Mesenchymal stem cell (in vitro differentiated cells and primary cell): ENCODE data around the gene CLHC1.

Source experiments
- DNase-seq: peaks from one replicate; pipeline ENCODE4 v3.0.0-alpha.2; 2013
- H2AFZ ChIP-seq: one replicate; pipeline ENCODE4 v1.6.1; 2013; ENCODE audit warnings: low read depth, mild to moderate bottlenecking, control low read depth, inconsistent platforms, low read length, moderate library complexity
- H2AK5ac ChIP-seq: 2 replicates; pipeline ENCODE4 v1.6.1; 2013; ENCODE audit warnings: low read length, moderate library complexity, mild to moderate bottlenecking, inconsistent platforms; ENCODE audit not compliant: severe bottlenecking
- H2BK120ac ChIP-seq: one replicate; pipeline ENCODE4 v1.6.1; 2013; ENCODE audit warnings: low read depth, mild to moderate bottlenecking, inconsistent platforms, low read length, moderate library complexity
- H2BK12ac ChIP-seq, 2 experiments: one replicate each; pipeline ENCODE4 v1.6.1; 2013; ENCODE audit warnings: inconsistent platforms in 2 of 2, low read length in 2 of 2, mild to moderate bottlenecking in 2 of 2, moderate library complexity in 2 of 2, control low read depth in 1 of 2
- H2BK15ac ChIP-seq: one replicate; pipeline ENCODE4 v1.6.1; 2013; ENCODE audit warnings: mild to moderate bottlenecking, low read depth, inconsistent platforms; ENCODE audit not compliant: poor library complexity, severe bottlenecking
- H2BK5ac ChIP-seq: 2 replicates; pipeline ENCODE4 v1.6.1; 2013; ENCODE audit warnings: low read depth, mild to moderate bottlenecking, low read length, control low read depth, inconsistent platforms; ENCODE audit not compliant: poor library complexity, severe bottlenecking
- H3K14ac ChIP-seq, 2 experiments: one replicate each; pipeline ENCODE4 v1.6.1; 2013; ENCODE audit warnings: inconsistent platforms in 2 of 2, low read length in 2 of 2, control low read depth in 1 of 2, mild to moderate bottlenecking in 1 of 2, moderate library complexity in 1 of 2
- H3K18ac ChIP-seq, 2 experiments: one replicate each; pipeline ENCODE4 v1.6.1; 2013; ENCODE audit warnings: inconsistent platforms in 2 of 2, low read length in 2 of 2, control low read depth in 1 of 2, low read depth in 1 of 2, mild to moderate bottlenecking in 1 of 2
- H3K23ac ChIP-seq, 2 experiments: one replicate each; pipeline ENCODE4 v1.6.1; 2013; ENCODE audit warnings: inconsistent platforms in 2 of 2, low read length in 2 of 2, mild to moderate bottlenecking in 2 of 2, moderate library complexity in 2 of 2, control low read depth in 1 of 2
- H3K27ac ChIP-seq: 2 replicates; pipeline ENCODE4 v1.5.1; 2013; ENCODE audit warnings: mild to moderate bottlenecking, moderate library complexity, low read length, control low read depth, inconsistent platforms; ENCODE audit not compliant: poor library complexity, severe bottlenecking
- H3K27me3 ChIP-seq, 2 experiments: 2 replicates each; pipeline versions ENCODE4 v1.6.1 to v1.7.0; 2013; ENCODE audit warnings: low read length in 2 of 2, mild to moderate bottlenecking in 2 of 2, moderate library complexity in 2 of 2, control low read depth in 1 of 2, inconsistent platforms in 1 of 2; ENCODE audit not compliant: control insufficient read depth in 1 of 2, insufficient read depth in 1 of 2
- H3K36me3 ChIP-seq, 2 experiments: 2 replicates each; pipeline versions ENCODE4 v1.6.1 to v1.7.0; 2013; ENCODE audit warnings: low read length in 2 of 2, control low read depth in 1 of 2, inconsistent platforms in 1 of 2, low read depth in 1 of 2, mild to moderate bottlenecking in 1 of 2; ENCODE audit not compliant: insufficient read depth in 2 of 2, control insufficient read depth in 1 of 2
- H3K4ac ChIP-seq, 2 experiments: one replicate each; pipeline ENCODE4 v1.6.1; 2013; ENCODE audit warnings: inconsistent platforms in 2 of 2, low read length in 2 of 2, mild to moderate bottlenecking in 2 of 2, moderate library complexity in 2 of 2, control low read depth in 1 of 2, low read depth in 1 of 2
- H3K4me1 ChIP-seq: 2 replicates; pipeline ENCODE4 v1.6.1; 2013; ENCODE audit warnings: low read depth, low read length, control low read depth; ENCODE audit not compliant: control insufficient read depth, insufficient read depth
- H3K4me2 ChIP-seq: 2 replicates; pipeline ENCODE4 v1.6.1; 2013; ENCODE audit warnings: low read length, mild to moderate bottlenecking, inconsistent platforms; ENCODE audit not compliant: poor library complexity, severe bottlenecking
- H3K4me3 ChIP-seq, 2 experiments: 2 replicates each; pipeline versions ENCODE4 v1.5.1 to v1.7.0; 2013; ENCODE audit warnings: low read length in 2 of 2, mild to moderate bottlenecking in 2 of 2, control low read depth in 1 of 2, low read depth in 1 of 2; ENCODE audit not compliant: insufficient read depth in 1 of 2
- H3K79me1 ChIP-seq: replicated peaks from 2 replicates; pipeline ENCODE4 v1.6.1; 2013; ENCODE audit warnings: mild to moderate bottlenecking, control low read depth, low read length, inconsistent platforms; ENCODE audit not compliant: poor library complexity, severe bottlenecking
- H3K9ac ChIP-seq: 2 replicates; pipeline ENCODE4 v1.7.0; 2013; ENCODE audit warnings: mild to moderate bottlenecking, low read length, moderate library complexity
- H3K9me3 ChIP-seq: 2 replicates; pipeline ENCODE4 v1.7.0; 2013; ENCODE audit warnings: mild to moderate bottlenecking, low read length; ENCODE audit not compliant: control insufficient read depth
- H4K8ac ChIP-seq: one replicate; pipeline ENCODE4 v1.6.1; 2013; ENCODE audit warnings: inconsistent platforms, mild to moderate bottlenecking, low read length, moderate library complexity
- H4K91ac ChIP-seq: one replicate; pipeline ENCODE4 v1.6.1; 2013; ENCODE audit warnings: mild to moderate bottlenecking, low read length, inconsistent platforms
- WGBS: methylation state at CpG from one replicate; pipeline ENCODE4 v1.1.7; 2013; ENCODE audit warnings: mixed read lengths; 5-methylcytosine and 5-hydroxymethylcytosine counted together

Gene CLHC1

GRCh38 chr2:55158111-55158814 lies 73.8 kb downstream of the CLHC1 start:
- Histone ChIP-seq H2BK120ac (no peak overlapping the region), H2BK5ac (no peak overlapping the region), H3K14ac (no peak overlapping the region), H2BK12ac (peak overlapping the region in 1 of 2 experiments; percentile 74), H3K4me1 (peaks cover 16% of the 10 kb centered on the region), H3K27me3 (no peaks in the 10 kb centered on the region), H3K9me3 (no peaks in the 10 kb centered on the region), H3K4ac (peak overlapping the region in 1 of 2 experiments; percentile 57), H3K23ac (no peak overlapping the region), H4K8ac (no peak overlapping the region), H2AK5ac (no peak overlapping the region), H2BK15ac (no peak overlapping the region), H3K4me2 (no peak overlapping the region), H3K36me3 (no peaks in the 10 kb centered on the region), H4K91ac (no peak overlapping the region), H3K9ac (peak overlapping the region; percentile 29), H3K18ac (peak overlapping the region in 1 of 2 experiments; percentile 16), H3K27ac (no peak overlapping the region), H3K79me1 (peaks cover 7% of the 10 kb centered on the region), H3K4me3 (no peak overlapping the region), H2AFZ (no peak overlapping the region)
- 92% methylated on average over 9 of the region's 10 CpGs for WGBS
- DNase-seq: no peak

- peak overlapping the region; percentile 28 for H4K91ac ChIP-seq
- H2AFZ ChIP-seq: no peak overlapping the region
- H3K4me2 ChIP-seq: no peak overlapping the region
- no peaks in the 10 kb centered on the region for H3K27me3 ChIP-seq
- H2BK5ac ChIP-seq: no peak overlapping the region
- H4K8ac ChIP-seq: no peak overlapping the region
- H3K4ac ChIP-seq: no peak overlapping the region
- DNase-seq: peak; percentile 56
- peak overlapping the region; percentile 2 for H2AK5ac ChIP-seq
- H3K9me3 ChIP-seq: no peaks in the 10 kb centered on the region
- H3K4me3 ChIP-seq: no peak overlapping the region
- peak overlapping the region in 1 of 2 experiments; percentile 56 for H3K18ac ChIP-seq
- WGBS: 84% methylated on average over 2 of the region's 2 CpGs
- H2BK15ac ChIP-seq: no peak overlapping the region
- no peak overlapping the region for H3K23ac ChIP-seq
- no peak overlapping the region for H2BK120ac ChIP-seq
- H3K14ac ChIP-seq: no peak overlapping the region
- H3K36me3 ChIP-seq: no peaks in the 10 kb centered on the region
- peaks cover 7% of the 10 kb centered on the region for H3K79me1 ChIP-seq
- H3K27ac ChIP-seq: no peak overlapping the region
- peak overlapping the region; percentile 44 to 57 for H2BK12ac ChIP-seq
- H3K9ac ChIP-seq: peak overlapping the region; percentile 29
- peaks cover 10% of the 10 kb centered on the region for H3K4me1 ChIP-seq
Observed at GRCh38 chr2:55157474-55157884, 74.6 kb downstream of the CLHC1 start.

GRCh38 chr2:55156984-55157383 lies 75.1 kb downstream of the CLHC1 start:
- Histone ChIP-seq H2BK5ac (peak overlapping the region; percentile 8), H2BK120ac (peak overlapping the region; percentile 35), H3K18ac (peak overlapping the region; percentile 56 to 83), H2AFZ (no peak overlapping the region), H3K23ac (no peak overlapping the region), H3K4me2 (no peak overlapping the region), H3K9ac (no peak overlapping the region), H3K14ac (no peak overlapping the region), H3K36me3 (no peaks in the 10 kb centered on the region), H3K4ac (peak overlapping the region; percentile 66 to 76), H2BK12ac (peak overlapping the region; percentile 44 to 73), H3K79me1 (peaks cover 7% of the 10 kb centered on the region), H3K4me3 (peak overlapping the region in 1 of 2 experiments; percentile 35), H3K27ac (peak overlapping the region; percentile 75), H4K91ac (no peak overlapping the region), H3K4me1 (peaks cover 10% of the 10 kb centered on the region), H2BK15ac (no peak overlapping the region), H3K9me3 (no peaks in the 10 kb centered on the region), H3K27me3 (no peaks in the 10 kb centered on the region), H2AK5ac (peak overlapping the region; percentile 86), H4K8ac (no peak overlapping the region)
- no peak for DNase-seq
- 87% methylated on average over 2 of the region's 2 CpGs for WGBS

GRCh38 chr2:55156326-55156725 lies 75.8 kb downstream of the CLHC1 start:
- H4K8ac ChIP-seq: peak overlapping the region; percentile 35
- 55% methylated on average over 2 of the region's 2 CpGs for whole genome bisulfite sequencing
- no peak overlapping the region for H3K23ac ChIP-seq
- peak overlapping the region in 1 of 2 experiments; percentile 35 for H3K4me3 ChIP-seq
- peak overlapping the region; percentile 56 to 83 for H3K18ac ChIP-seq
- no peak overlapping the region for H3K14ac ChIP-seq
- H2AFZ ChIP-seq: no peak overlapping the region
- no peaks in the 10 kb centered on the region for H3K9me3 ChIP-seq
- peak; percentile 53 for DNase-seq
- peaks cover 10% of the 10 kb centered on the region for H3K4me1 ChIP-seq
- peak overlapping the region; percentile 35 for H3K9ac ChIP-seq
- H3K4me2 ChIP-seq: no peak overlapping the region
- no peak overlapping the region for H2BK5ac ChIP-seq
- H3K36me3 ChIP-seq: no peaks in the 10 kb centered on the region
- peak overlapping the region; percentile 35 for H2BK120ac ChIP-seq
- no peak overlapping the region for H2BK15ac ChIP-seq
- peak overlapping the region; percentile 45 for H4K91ac ChIP-seq
- peak overlapping the region; percentile 66 to 76 for H3K4ac ChIP-seq
- H2BK12ac ChIP-seq: peak overlapping the region; percentile 44 to 73
- peak overlapping the region; percentile 86 for H2AK5ac ChIP-seq
- peaks cover 5% of the 10 kb centered on the region for H3K79me1 ChIP-seq
- no peaks in the 10 kb centered on the region for H3K27me3 ChIP-seq
- H3K27ac ChIP-seq: peak overlapping the region; percentile 75
